A673 (cell line): ENCODE data around the gene DCP1B.

Experiments used
- CTCF ChIP-seq: fragments of 300-800, 200-600 bp; sonication (generic); conservative IDR thresholded peaks from 2 replicates; pipeline ENCODE4 v1.5.1; 2017; ENCODE audit warnings: low read depth, mild to moderate bottlenecking, antibody characterized with exemption, low read length, moderate library complexity, mixed read lengths
- EZH2 ChIP-seq: fragments of 200-600 bp; sonication (generic); IDR thresholded peaks from 2 replicates; pipeline ENCODE4 v1.6.1; 2017; ENCODE audit warnings: borderline replicate concordance, low read depth, mild to moderate bottlenecking, mixed read lengths, antibody characterized with exemption, low read length; ENCODE audit not compliant: poor library complexity, severe bottlenecking

DNA sequence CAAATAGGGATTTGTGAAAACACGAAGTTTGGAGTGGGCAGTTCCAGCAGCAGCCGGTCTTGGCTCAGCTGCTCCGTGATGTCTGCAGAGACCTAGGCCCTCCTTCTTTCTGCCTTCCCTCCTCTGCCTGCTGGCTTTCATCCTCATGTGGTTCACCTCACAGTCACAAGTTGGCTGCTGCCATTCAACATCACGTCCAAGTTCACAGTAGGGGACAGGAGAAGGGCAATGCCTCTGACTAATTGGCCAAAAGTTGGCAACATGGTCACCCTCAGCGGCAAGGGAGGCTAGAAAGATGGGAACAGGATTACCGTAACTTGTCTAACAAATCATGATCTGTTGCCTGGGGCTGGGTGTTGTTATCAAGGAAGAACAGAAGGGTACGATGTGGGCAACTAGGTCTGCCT is 78.0 kb downstream of the DCP1B start:
- no peak for TF ChIP-seq CTCF
- no peak for TF ChIP-seq EZH2
